Psoas muscle (tissue), 8 donors: ENCODE data around the gene ABHD1. TPM values are rescaled to one million over a fixed set of nuclear protein-coding genes. Genes with fewer than 3 reads are reported as not detected.

ENCODE experiments used
- ATAC-seq, 4 donors: fragments of 200-7000 bp; cut with Tn5 transposase; one replicate each; pipeline ENCODE4 v1.9.1; 2020; ENCODE audit warnings: moderate library complexity in 3 of 4, mild to moderate bottlenecking in 2 of 4
- DNase-seq, 2 donors: peaks; one replicate each; pipeline ENCODE4 v3.0.0-alpha.2; 2020
- H3K27ac ChIP-seq: fragments of 200-600 bp; one replicate; pipeline ENCODE4 v1.8.0; 2022
- H3K27me3 ChIP-seq, 3 donors: fragments of 200-600 bp in 1 of 3; one replicate each; pipeline versions ENCODE4 v1.6.1 to v1.8.0; 2013 to 2022; ENCODE audit warnings: low read length in 2 of 3, mild to moderate bottlenecking in 2 of 3, moderate library complexity in 1 of 3; ENCODE audit not compliant: insufficient read depth in 3 of 3
- H3K36me3 ChIP-seq, 2 donors: fragments of 200-600 bp in 1 of 2; one replicate each; pipeline versions ENCODE4 v1.6.1 to v1.8.0; 2013 to 2022; ENCODE audit warnings: low read depth in 1 of 2, mild to moderate bottlenecking in 1 of 2, moderate library complexity in 1 of 2; ENCODE audit not compliant: insufficient read depth in 1 of 2
- H3K4me1 ChIP-seq: fragments of 200-600 bp; one replicate; pipeline ENCODE4 v1.8.0; 2022
- H3K4me3 ChIP-seq: fragments of 200-600 bp; one replicate; pipeline ENCODE4 v1.8.0; 2022; ENCODE audit warnings: mild to moderate bottlenecking
- H3K9me3 ChIP-seq: fragments of 200-600 bp; one replicate; pipeline ENCODE4 v1.8.0; 2022
- CTCF ChIP-seq: fragments of 200-600 bp; IDR thresholded peaks from one replicate; pipeline ENCODE4 v1.8.0; 2022; ENCODE audit warnings: antibody characterized with exemption
- WGBS, 3 donors: extraction: QIAGEN DNeasy Blood & Tissue Kit; methylation state at CpG; one replicate each; pipeline versions ENCODE4 v1.1.6 to v1.1.7; 2013; 5-methylcytosine and 5-hydroxymethylcytosine counted together
- intact Hi-C, 2 donors: fragments of 100-400 bp; cut with DNase I; formaldehyde crosslinking; loops; one replicate each; pipeline versions ENCODE4 v1.11.0 to v1.14.2; 2022
- polyA plus RNA-seq, 3 donors: library from polyadenylated mRNA; stranded (reverse); fragments of 200-250 nt; gene quantifications; one replicate each; pipeline ENCODE4 v1.2.3, GENCODE V29; 2013
- total RNA-seq, 4 donors: library from RNA; stranded (reverse); fragmentation: NEBNext Ultra II Directional in 2 of 4; extraction: Animal tissue kit (Norgen Biotek cat#: 25700) in 2 of 4; gene quantifications; one replicate each; pipeline versions ENCODE4 v1.2.1 to v1.2.4, GENCODE V29; 2021 to 2023
- donor health status: healthy with polysubstance abuse.
- donor health status: DM: no; HTN: no; CAD: no; lungs with moderate emphysema.
- donor health status: Bipolar disorder and iron deficiency.
- donor health status: healthy.
- donor health status: DM: yes; HTN: yes; CAD: no.
- donor health status: DM: no; HTN: no; CAD: no.
- donor health status: DM: no; HTN: no; CAD: no.
- donor health status: DM: yes; HTN: yes; CAD: no.

ABHD1 gene
- total and polyA plus RNA-seq, 7 donors: 1.4 to 4.5 (median 3.8) TPM

GRCh38 chr2:27150639-27151230 lies 27.1 kb downstream of the ABHD1 start:
- H3K4me1 ChIP-seq: no peaks in the 10 kb centered on the region
- TF ChIP-seq CTCF: no peak
- DNase-seq (no peak), ATAC-seq (peak in 2 of 4 donors; percentile 14 to 43)
- 55 to 74% (median 67%) methylated on average over 8 of the region's 8 CpGs for WGBS, 3 donors
- no peaks in the 10 kb centered on the region for H3K9me3 ChIP-seq
- H3K27ac ChIP-seq: no peak overlapping the region
- no peak overlapping the region for H3K4me3 ChIP-seq
- intact Hi-C loops: no loop called here
- no peaks in the 10 kb centered on the region for H3K27me3 ChIP-seq
- H3K36me3 ChIP-seq: no peaks in the 10 kb centered on the region

- TF ChIP-seq CTCF: no peak
- no peak overlapping the region for H3K27ac ChIP-seq
- intact Hi-C loops: no loop called here
- H3K4me3 ChIP-seq: no peak overlapping the region
- DNase-seq (no peak), ATAC-seq (no peak)
- H3K4me1 ChIP-seq: no peaks in the 10 kb centered on the region
- H3K27me3 ChIP-seq: no peaks in the 10 kb centered on the region
- WGBS, 3 donors: 86 to 90% (median 88%) methylated on average over 8 of the region's 8 CpGs
- no peaks in the 10 kb centered on the region for H3K9me3 ChIP-seq
- H3K36me3 ChIP-seq: no peaks in the 10 kb centered on the region
These were observed 28.6 kb downstream of the ABHD1 start for GRCh38 chr2:27152102-27152795.

- Histone ChIP-seq H3K4me3 (no peak overlapping the region), H3K27ac (no peak overlapping the region), H3K9me3 (no peaks in the 10 kb centered on the region), H3K36me3 (no peaks in the 10 kb centered on the region), H3K27me3 (no peaks in the 10 kb centered on the region), H3K4me1 (no peaks in the 10 kb centered on the region)
- TF ChIP-seq CTCF: no peak
- WGBS, 3 donors: 75 to 85% (median 79%) methylated on average over 2 of the region's 2 CpGs
- DNase-seq (no peak), ATAC-seq (no peak)
- intact Hi-C loops: no loop called here
These were observed 29.3 kb downstream of the ABHD1 start for GRCh38 chr2:27152796-27153464.

- no peaks in the 10 kb centered on the region for H3K9me3 ChIP-seq
- ATAC-seq: no peak
- no peak overlapping the region for H3K27ac ChIP-seq
- 37 to 49% (median 41%) methylated on average over 6 of the region's 6 CpGs for WGBS, 3 donors
- H3K4me1 ChIP-seq: no peaks in the 10 kb centered on the region
- H3K4me3 ChIP-seq: no peak overlapping the region
- intact Hi-C loops: no loop called here
- no peak for TF ChIP-seq CTCF
- no peaks in the 10 kb centered on the region for H3K27me3 ChIP-seq
- no peaks in the 10 kb centered on the region for H3K36me3 ChIP-seq
- no peak for DNase-seq
These were observed 30.9 kb downstream of the ABHD1 start for GRCh38 chr2:27154488-27154887.
